Body of pancreas (tissue), 4 donors: ENCODE measurements around the gene CELA2A. TPM values are rescaled to one million over a fixed set of nuclear protein-coding genes. Genes with fewer than 3 reads are reported as not detected.

ENCODE experiments used
- ATAC-seq: fragments of 150-250 bp; one replicate; pipeline ENCODE4 v1.9.1; 2016
- DNase-seq, 4 donors: peaks; one replicate each; pipeline ENCODE4 v3.0.0-alpha.2; 2019
- H3K27ac ChIP-seq, 4 donors: fragments of 200-600 bp; sonication (generic); 1 replicate in 3 of 4; 2 replicates in 1 of 4; pipeline versions ENCODE4 v1.5.1 to v1.6.1; 2016 to 2019; ENCODE audit warnings: mild to moderate bottlenecking in 1 of 4, mixed read lengths in 1 of 4, moderate library complexity in 1 of 4
- H3K27me3 ChIP-seq, 2 donors: fragments of 200-600 bp; sonication (generic); one replicate each; pipeline ENCODE4 v1.6.0; 2016; ENCODE audit warnings: mild to moderate bottlenecking in 1 of 2
- H3K36me3 ChIP-seq, 2 donors: fragments of 200-600 bp; sonication (generic); replicated peaks in 1 of 2; 2 replicates each; pipeline ENCODE4 v1.5.1; 2016; ENCODE audit warnings: low read depth in 2 of 2; ENCODE audit not compliant: insufficient read depth in 1 of 2
- H3K4me1 ChIP-seq: fragments of 200-600 bp; sonication (generic); one replicate; pipeline ENCODE4 v1.6.0; 2016
- H3K4me3 ChIP-seq, 2 donors: fragments of 200-600 bp; sonication (generic); 1 replicate in 1 of 2; 2 replicates in 1 of 2; pipeline ENCODE4 v1.5.1; 2016 to 2019
- H3K9me3 ChIP-seq, 3 donors: fragments of 200-600 bp; sonication (generic); 1 replicate in 2 of 3; 2 replicates in 1 of 3; pipeline ENCODE4 v1.5.1; 2016
- POLR2A ChIP-seq, 3 donors: fragments of 450-650 bp; IDR thresholded peaks; one replicate each; pipeline ENCODE4 v1.6.1; 2016; ENCODE audit warnings: antibody characterized with exemption in 3 of 3, mild to moderate bottlenecking in 2 of 3
- WGBS, 2 donors: methylation state at CpG; one replicate each; pipeline ENCODE4 v1.1.5; 2017; 5-methylcytosine and 5-hydroxymethylcytosine counted together
- intact Hi-C: fragments of 100-400 bp; cut with DNase I; formaldehyde crosslinking; loops from one replicate; pipeline ENCODE4 v1.15.1; 2023
- total RNA-seq, 2 donors: library from RNA; depleted of rRNA; stranded (reverse); fragments of >200 nt; gene quantifications; one replicate each; pipeline ENCODE4 v1.1.0, GENCODE V29; 2016
- TF ChIP-seq, protein P1 (sequence below), 7 experiments: fragments of 450-650 bp in 4 of 7; fragments of 200-600 bp in 3 of 7; sonication (generic) in 3 of 7; IDR thresholded peaks; one replicate each; pipeline ENCODE4 v1.5.1; 2016 to 2019; ENCODE audit warnings: antibody characterized with exemption in 7 of 7

CELA2A gene
- total RNA-seq, 2 donors from 2014 or later, result 4,384 to 21,046 TPM

- intact Hi-C loops, result no loop called here
- 1 to 11% methylated on average over 8 to 48 of the region's 53 CpGs for WGBS, 2 donors
- H3K4me1 ChIP-seq, result peaks cover 50% of the 10 kb centered on the region
These were observed 46.2 kb upstream of the CELA2A start for GRCh38 chr1:15410223-15410883.

DNA sequence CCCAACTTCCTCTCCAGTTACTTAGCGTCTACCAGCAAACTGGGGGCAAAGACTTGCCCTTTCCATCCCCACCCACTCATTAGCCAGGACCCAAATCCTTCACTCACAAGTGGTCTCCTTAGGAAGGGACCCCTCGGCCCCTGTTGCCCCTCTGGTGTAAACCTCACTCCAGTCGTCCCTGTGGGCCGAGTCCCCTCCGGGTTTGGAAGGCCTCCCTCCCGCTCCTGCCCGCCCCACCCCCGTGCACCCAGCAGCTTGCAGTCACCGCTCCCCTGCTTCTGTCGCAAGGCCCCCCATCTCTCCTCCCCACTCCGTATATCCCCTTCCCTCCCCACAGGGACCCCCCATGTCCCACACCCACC is 45.7 kb upstream of the CELA2A start:
- WGBS, 2 donors, result 16 to 33% methylated on average over 11 of the region's 11 CpGs
- intact Hi-C loops, result no loop called here
- DNase-seq (no peak), ATAC-seq (no peak)
- no peaks in the 10 kb centered on the region for H3K36me3 ChIP-seq
- H3K9me3 ChIP-seq, result no peaks in the 10 kb centered on the region
- peak overlapping the region; percentile 32 to 86 (median 79) for H3K27ac ChIP-seq
- H3K4me3 ChIP-seq, result peak overlapping the region in 1 of 2 donors; percentile 70
- TF ChIP-seq, protein P1, sequence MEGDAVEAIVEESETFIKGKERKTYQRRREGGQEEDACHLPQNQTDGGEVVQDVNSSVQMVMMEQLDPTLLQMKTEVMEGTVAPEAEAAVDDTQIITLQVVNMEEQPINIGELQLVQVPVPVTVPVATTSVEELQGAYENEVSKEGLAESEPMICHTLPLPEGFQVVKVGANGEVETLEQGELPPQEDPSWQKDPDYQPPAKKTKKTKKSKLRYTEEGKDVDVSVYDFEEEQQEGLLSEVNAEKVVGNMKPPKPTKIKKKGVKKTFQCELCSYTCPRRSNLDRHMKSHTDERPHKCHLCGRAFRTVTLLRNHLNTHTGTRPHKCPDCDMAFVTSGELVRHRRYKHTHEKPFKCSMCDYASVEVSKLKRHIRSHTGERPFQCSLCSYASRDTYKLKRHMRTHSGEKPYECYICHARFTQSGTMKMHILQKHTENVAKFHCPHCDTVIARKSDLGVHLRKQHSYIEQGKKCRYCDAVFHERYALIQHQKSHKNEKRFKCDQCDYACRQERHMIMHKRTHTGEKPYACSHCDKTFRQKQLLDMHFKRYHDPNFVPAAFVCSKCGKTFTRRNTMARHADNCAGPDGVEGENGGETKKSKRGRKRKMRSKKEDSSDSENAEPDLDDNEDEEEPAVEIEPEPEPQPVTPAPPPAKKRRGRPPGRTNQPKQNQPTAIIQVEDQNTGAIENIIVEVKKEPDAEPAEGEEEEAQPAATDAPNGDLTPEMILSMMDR (IDR thresholded peaks at IDR 0.05), result no peak
- H3K27me3 ChIP-seq, result no peaks in the 10 kb centered on the region
- H3K4me1 ChIP-seq, result peaks cover 55% of the 10 kb centered on the region

More at GRCh38 chr1:15410223-15410883, 46.2 kb upstream of the CELA2A start:
- H3K4me3 ChIP-seq, result peak overlapping the region; percentile 70 to 91
- ATAC-seq, result no peak
- no peak for TF ChIP-seq POLR2A (IDR thresholded peaks at IDR 0.05)
- TF ChIP-seq, protein P1 (IDR thresholded peaks at IDR 0.05), result no peak
- peak in 1 of 4 donors; percentile 28 for DNase-seq
- no peaks in the 10 kb centered on the region for H3K9me3 ChIP-seq
- H3K36me3 ChIP-seq, result no peaks in the 10 kb centered on the region
- no peaks in the 10 kb centered on the region for H3K27me3 ChIP-seq
- peak overlapping the region; percentile 32 to 86 (median 79) for H3K27ac ChIP-seq

GRCh38 chr1:15411593-15412137 is 44.9 kb upstream of the CELA2A start:
- no peaks in the 10 kb centered on the region for H3K36me3 ChIP-seq
- no peaks in the 10 kb centered on the region for H3K9me3 ChIP-seq
- H3K4me1 ChIP-seq, result peaks cover 63% of the 10 kb centered on the region
- intact Hi-C loops, result no loop called here
- peak overlapping the region; percentile 65 to 86 (median 79) for H3K27ac ChIP-seq
- peak in 3 of 4 donors; percentile 53 to 69 (median 53) for DNase-seq
- no peak for ATAC-seq
- TF ChIP-seq, protein P1 (IDR thresholded peaks at IDR 0.05), result no peak
- peak in 1 of 3 donors; percentile 20 for TF ChIP-seq POLR2A (IDR thresholded peaks at IDR 0.05)
- WGBS, 2 donors, result 20 to 40% methylated on average over 6 to 12 of the region's 12 CpGs
- H3K4me3 ChIP-seq, result peak overlapping the region in 1 of 2 donors; percentile 70
- H3K27me3 ChIP-seq, result no peaks in the 10 kb centered on the region

DNA sequence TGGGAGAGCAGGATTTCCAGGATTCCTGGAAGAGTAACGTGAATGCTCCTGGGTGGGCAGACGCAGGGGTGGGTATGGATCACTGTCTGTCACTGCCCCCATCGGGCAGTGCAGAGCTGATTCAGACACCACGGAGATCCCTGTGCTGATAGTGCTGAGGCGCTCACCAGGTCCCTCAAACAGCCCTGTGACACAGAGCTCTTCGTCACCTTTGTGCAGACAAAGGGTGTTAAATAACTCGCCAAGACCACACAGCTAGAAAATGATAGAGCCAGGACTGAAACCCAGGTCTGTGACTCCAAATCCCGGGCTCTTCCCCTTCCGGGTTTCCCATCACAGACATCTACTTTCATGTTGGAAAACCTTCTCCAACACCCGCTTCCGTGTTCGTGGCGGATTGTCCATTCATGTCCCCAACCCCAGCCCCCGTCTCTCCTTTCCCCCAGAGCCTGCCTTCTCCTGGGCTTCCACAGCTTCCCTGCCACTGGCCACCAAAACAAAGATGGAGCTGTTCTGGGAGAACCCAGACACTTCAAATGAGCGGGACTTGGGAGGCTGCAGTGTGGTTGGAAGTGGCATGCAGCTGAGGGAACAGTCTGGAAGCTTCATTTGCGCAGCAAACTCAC is 44.2 kb upstream of the CELA2A start:
- H3K4me3 ChIP-seq, result no peak overlapping the region
- intact Hi-C loops, result no loop called here
- H3K36me3 ChIP-seq, result no peaks in the 10 kb centered on the region
- no peaks in the 10 kb centered on the region for H3K27me3 ChIP-seq
- H3K27ac ChIP-seq, result peak overlapping the region; percentile 65 to 86 (median 79)
- 39 to 57% methylated on average over 14 to 16 of the region's 16 CpGs for WGBS, 2 donors
- H3K4me1 ChIP-seq, result peaks cover 69% of the 10 kb centered on the region
- DNase-seq (peak in 2 of 4 donors; percentile 41 to 51), ATAC-seq (no peak)
- no peak for TF ChIP-seq POLR2A (IDR thresholded peaks at IDR 0.05)
- TF ChIP-seq, protein P1 (IDR thresholded peaks at IDR 0.05), result no peak
- no peaks in the 10 kb centered on the region for H3K9me3 ChIP-seq
